IMR-90 (cell line): ENCODE results near the gene OPALIN. TPM values are rescaled to one million over a fixed set of nuclear protein-coding genes. Genes with fewer than 3 reads are reported as not detected.

Experiments used
- ATAC-seq: fragments of 200-7000 bp; cut with Tn5 transposase; 2 replicates; pipeline ENCODE4 v1.9.1; 2020; ENCODE audit warnings: low read depth, mild to moderate bottlenecking, moderate library complexity
- BruUV-seq: library from RNA; stranded (reverse); fragments of 400-500 nt; replicated peaks from 2 replicates; lab custom pipeline; 2021; lab: Mats Ljungman, UMichigan
- CTCF ChIA-PET: fragments of 300-600 bp; formaldehyde crosslinking; extraction: SDS; loops from one replicate; lab custom pipeline; 2021; ENCODE audit warnings: antibody characterized with exemption; lab: Yijun Ruan, JAX
- POLR2A ChIA-PET: fragments of 300-600 bp; sonication (Branson Sonifier 250); formaldehyde crosslinking; loops from one replicate; lab custom pipeline; 2022; ENCODE audit warnings: antibody characterized with exemption; ENCODE audit not compliant: unreplicated experiment; lab: Charles Lee
- DNase-seq: peaks from one replicate; pipeline ENCODE4 v3.0.0; 2013
- H2AFZ ChIP-seq: replicated peaks from 2 replicates; pipeline ENCODE3; 2013; ENCODE audit warnings: low read length, mild to moderate bottlenecking; ENCODE audit not compliant: poor library complexity
- H2AK5ac ChIP-seq: 2 replicates; pipeline ENCODE4 v1.6.1; 2013; ENCODE audit warnings: low read depth, low read length, inconsistent platforms
- H2AK9ac ChIP-seq: replicated peaks from 2 replicates; pipeline ENCODE3; 2013; ENCODE audit warnings: mild to moderate bottlenecking, low read depth, low read length, moderate library complexity; ENCODE audit not compliant: poor library complexity
- H2BK120ac ChIP-seq: 2 replicates; pipeline ENCODE4 v1.6.1; 2013; ENCODE audit warnings: low read depth, low read length, inconsistent platforms
- H2BK15ac ChIP-seq: 3 replicates; pipeline ENCODE4 v1.6.1; 2013; ENCODE audit warnings: low read depth, low read length, inconsistent platforms
- H2BK20ac ChIP-seq: 2 replicates; pipeline ENCODE4 v1.6.1; 2013; ENCODE audit warnings: low read depth, mild to moderate bottlenecking, inconsistent platforms, low read length, moderate library complexity
- H2BK5ac ChIP-seq: 2 replicates; pipeline ENCODE4 v1.6.1; 2013; ENCODE audit warnings: mild to moderate bottlenecking, low read depth, low read length, inconsistent platforms; ENCODE audit not compliant: poor library complexity, severe bottlenecking
- H3K14ac ChIP-seq: replicated peaks from 2 replicates; pipeline ENCODE4 v1.6.1; 2013; ENCODE audit warnings: low read depth, low read length, inconsistent platforms
- H3K18ac ChIP-seq: 2 replicates; pipeline ENCODE4 v1.6.1; 2013; ENCODE audit warnings: low read depth, low read length, control low read depth
- H3K23ac ChIP-seq: 2 replicates; pipeline ENCODE4 v1.6.1; 2013; ENCODE audit warnings: low read depth, low read length, inconsistent platforms
- H3K27ac ChIP-seq: 2 replicates; pipeline ENCODE4 v1.5.1; 2013; ENCODE audit warnings: mild to moderate bottlenecking, control low read depth, low read length; ENCODE audit not compliant: insufficient read depth
- H3K27me3 ChIP-seq: 2 replicates; pipeline ENCODE4 v1.6.1; 2013; ENCODE audit warnings: low read length; ENCODE audit not compliant: control insufficient read depth, insufficient read depth
- H3K36me3 ChIP-seq: 2 replicates; pipeline ENCODE4 v1.6.1; 2013; ENCODE audit warnings: low read length, mixed read lengths; ENCODE audit not compliant: control insufficient read depth, insufficient read depth
- H3K4ac ChIP-seq: 2 replicates; pipeline ENCODE4 v1.6.1; 2013; ENCODE audit warnings: low read depth, low read length, inconsistent platforms
- H3K4me1 ChIP-seq: 2 replicates; pipeline ENCODE4 v1.6.1; 2013; ENCODE audit warnings: low read length, mixed read lengths; ENCODE audit not compliant: control insufficient read depth, insufficient read depth
- H3K4me2 ChIP-seq: 2 replicates; pipeline ENCODE4 v1.6.1; 2013; ENCODE audit warnings: low read depth, mild to moderate bottlenecking, control low read depth, low read length, moderate library complexity
- H3K4me3 ChIP-seq: 2 replicates; pipeline ENCODE4 v1.5.1; 2013; ENCODE audit warnings: low read depth, mild to moderate bottlenecking, control low read depth, low read length, moderate library complexity; ENCODE audit not compliant: insufficient read depth
- H3K56ac ChIP-seq: 2 replicates; pipeline ENCODE4 v1.6.1; 2013; ENCODE audit warnings: low read length, inconsistent platforms; ENCODE audit not compliant: insufficient read depth; ENCODE audit errors: extremely low read depth
- H3K79me1 ChIP-seq, 2 experiments: 2 replicates each; pipeline ENCODE4 v1.6.1; 2013; ENCODE audit warnings: low read length in 2 of 2, inconsistent platforms in 1 of 2, low read depth in 1 of 2
- H3K9ac ChIP-seq: 2 replicates; pipeline ENCODE4 v1.6.1; 2013; ENCODE audit warnings: low read depth, low read length, control low read depth
- H3K9me1 ChIP-seq: 2 replicates; pipeline ENCODE4 v1.6.1; 2013; ENCODE audit warnings: low read length, inconsistent platforms; ENCODE audit not compliant: insufficient read depth
- H3K9me3 ChIP-seq: 2 replicates; pipeline ENCODE4 v1.6.1; 2013; ENCODE audit warnings: low read length; ENCODE audit not compliant: control insufficient read depth, insufficient read depth
- H4K20me1 ChIP-seq: 2 replicates; pipeline ENCODE4 v1.6.1; 2013; ENCODE audit warnings: low read length, inconsistent platforms; ENCODE audit not compliant: insufficient read depth
- H4K5ac ChIP-seq: 2 replicates; pipeline ENCODE4 v1.6.1; 2013; ENCODE audit warnings: mild to moderate bottlenecking, low read depth, low read length, control low read depth
- H4K8ac ChIP-seq, 2 experiments: 2 replicates each; pipeline ENCODE4 v1.6.1; 2013; ENCODE audit warnings: low read depth in 2 of 2, low read length in 2 of 2, control low read depth in 1 of 2, inconsistent platforms in 1 of 2
- H4K91ac ChIP-seq: 2 replicates; pipeline ENCODE4 v1.6.1; 2013; ENCODE audit warnings: low read depth, low read length, inconsistent platforms; ENCODE audit not compliant: insufficient read depth
- BHLHE40 ChIP-seq: fragments of 150-350 bp; IDR thresholded peaks from 2 replicates; pipeline ENCODE4 v1.6.1; 2016; ENCODE audit warnings: mild to moderate bottlenecking, low read depth, low read length
- CEBPB ChIP-seq: IDR thresholded peaks from 2 replicates; pipeline ENCODE4 v1.6.1; 2012; ENCODE audit warnings: low read depth, low read length, improper control_type of control experiment
- CHD1 ChIP-seq: IDR thresholded peaks from 2 replicates; pipeline ENCODE4 v1.6.1; 2012; ENCODE audit warnings: low read depth, low read length, improper control_type of control experiment
- CTCF ChIP-seq: conservative IDR thresholded peaks from 2 replicates; pipeline ENCODE4 v1.5.1; 2012; ENCODE audit warnings: mild to moderate bottlenecking, low read depth, low read length, improper control_type of control experiment
- ELK1 ChIP-seq: fragments of 150-350 bp; IDR thresholded peaks from 2 replicates; pipeline ENCODE4 v1.6.1; 2016; ENCODE audit warnings: low read depth, mild to moderate bottlenecking, low read length, moderate library complexity, borderline replicate concordance
- FOS ChIP-seq: fragments of 150-350 bp; IDR thresholded peaks from 2 replicates; pipeline ENCODE4 v1.6.1; 2016; ENCODE audit warnings: low read depth, low read length
- MAFK ChIP-seq: IDR thresholded peaks from 2 replicates; pipeline ENCODE4 v1.6.1; 2012; ENCODE audit warnings: low read depth, low read length, improper control_type of control experiment
- MAZ ChIP-seq: IDR thresholded peaks from 2 replicates; pipeline ENCODE4 v1.6.1; 2012; ENCODE audit warnings: low read depth, mild to moderate bottlenecking, low read length, improper control_type of control experiment, moderate library complexity, borderline replicate concordance
- MXI1 ChIP-seq: IDR thresholded peaks from 2 replicates; pipeline ENCODE4 v1.6.1; 2012; ENCODE audit warnings: low read depth, mild to moderate bottlenecking, low read length, moderate library complexity, borderline replicate concordance
- NFE2L2 ChIP-seq: fragments of 150-350 bp; IDR thresholded peaks from 2 replicates; pipeline ENCODE4 v1.6.1; 2016; ENCODE audit warnings: low read depth, mild to moderate bottlenecking, low read length
- POLR2A ChIP-seq: IDR thresholded peaks from 2 replicates; pipeline ENCODE4 v1.6.1; 2012; ENCODE audit warnings: mild to moderate bottlenecking, low read depth, low read length
- RAD21 ChIP-seq: IDR thresholded peaks from 2 replicates; pipeline ENCODE4 v1.6.1; 2012; ENCODE audit warnings: low read length, improper control_type of control experiment
- RCOR1 ChIP-seq: IDR thresholded peaks from 2 replicates; pipeline ENCODE4 v1.6.1; 2012; ENCODE audit warnings: mild to moderate bottlenecking, low read length, improper control_type of control experiment; ENCODE audit not compliant: insufficient replicate concordance
- RFX5 ChIP-seq: IDR thresholded peaks from 2 replicates; pipeline ENCODE4 v1.8.0; 2012; ENCODE audit warnings: low read depth, mild to moderate bottlenecking, low read length, moderate library complexity
- SMC3 ChIP-seq: fragments of 150-350 bp; IDR thresholded peaks from 2 replicates; pipeline ENCODE4 v1.6.1; 2016; ENCODE audit warnings: low read depth, mild to moderate bottlenecking, antibody characterized with exemption, low read length, moderate library complexity
- USF2 ChIP-seq: fragments of 150-350 bp; IDR thresholded peaks from 2 replicates; pipeline ENCODE4 v1.6.1; 2017; ENCODE audit warnings: mild to moderate bottlenecking, antibody characterized with exemption, low read length, low read depth
- WGBS, 2 experiments: methylation state at CpG; one replicate each; pipeline versions ENCODE4 v1.1.5 to v1.1.7; 2013; ENCODE audit warnings: missing lambda C conversion rate in 2 of 2; ENCODE audit not compliant: insufficient read length in 1 of 2; ENCODE audit errors: extremely low coverage in 2 of 2; 5-methylcytosine and 5-hydroxymethylcytosine counted together
- dilution Hi-C: fragments of 300-500 bp; cut with HindIII; formaldehyde crosslinking; loops from one replicate; pipeline ENCODE4 v1.14.3; 2018; ENCODE audit warnings: low sequenced_read_pairs; ENCODE audit not compliant: unreplicated experiment
- in situ Hi-C: fragments of 300-500 bp; cut with MboI; formaldehyde crosslinking; loops from 3 replicates; pipeline ENCODE4 v1.14.3; 2019; ENCODE audit warnings: low sequenced_read_pairs, inconsistent platforms, mixed read lengths
- intact Hi-C: fragments of 100-400 bp; cut with micrococcal nuclease; formaldehyde crosslinking; loops from 2 replicates; pipeline ENCODE4 v1.10.0; 2022
- polyA plus RNA-seq, 3 experiments: library from polyadenylated mRNA; depleted of rRNA; stranded (reverse); fragments of >200 nt; gene quantifications; 2 replicates each; pipeline ENCODE4 v1.2.3, GENCODE V29; 2012; ENCODE audit warnings: low replicate concordance in 1 of 3
- total RNA-seq: library from RNA; depleted of rRNA; stranded (reverse); fragments of >200 nt; gene quantifications from 2 replicates; pipeline ENCODE4 v1.2.3, GENCODE V29; 2012

OPALIN gene
- total and polyA plus RNA-seq, 2 of the 4 experiments (the other 2 are of a cell fraction): not detected

- no peak overlapping the region for H3K14ac ChIP-seq
- peaks cover 2% of the 10 kb centered on the region for H3K4me1 ChIP-seq
- intact Hi-C loops (no loop called here), dilution Hi-C loops (no loop called here), in situ Hi-C loops (no loop called here)
- H3K23ac ChIP-seq: no peak overlapping the region
- H3K9ac ChIP-seq: no peak overlapping the region
- H2AFZ ChIP-seq: no peak overlapping the region
- no peaks in the 10 kb centered on the region for H3K36me3 ChIP-seq
- 50% methylated on average over 1 of the region's 5 CpGs; no CpG with 5 or more reads in 1 of the 2 experiments for WGBS, 2 experiments
- no peaks in the 10 kb centered on the region for H4K20me1 ChIP-seq
- no peak overlapping the region for H4K91ac ChIP-seq
- H3K18ac ChIP-seq: no peak overlapping the region
- CTCF ChIA-PET: no interaction called here
- DNase-seq (no peak), ATAC-seq (no peak)
- H3K27ac ChIP-seq: no peak overlapping the region
- no TSS peak for BruUV-seq
- no peaks in the 10 kb centered on the region for H3K9me3 ChIP-seq
- POLR2A ChIA-PET: no interaction called here
- H2BK120ac ChIP-seq: no peak overlapping the region
- H3K9me1 ChIP-seq: no peaks in the 10 kb centered on the region
- H2AK9ac ChIP-seq: no peak overlapping the region
- no peak overlapping the region for H3K4me2 ChIP-seq
- H2AK5ac ChIP-seq: no peak overlapping the region
- no peak overlapping the region for H4K8ac ChIP-seq
- no peak overlapping the region for H2BK5ac ChIP-seq
- H3K56ac ChIP-seq: no peak overlapping the region
- no peak overlapping the region for H3K4ac ChIP-seq
- H3K27me3 ChIP-seq: peaks cover 9% of the 10 kb centered on the region; the same call in 1 of the 2 replicates
- no peaks in the 10 kb centered on the region for H3K79me1 ChIP-seq
- no peak overlapping the region for H2BK20ac ChIP-seq
- no peak overlapping the region for H4K5ac ChIP-seq
- TF ChIP-seq MAFK (no peak), ELK1 (no peak), CEBPB (no peak), MAZ (no peak), SMC3 (no peak), RFX5 (no peak), BHLHE40 (no peak), FOS (no peak), POLR2A (no peak), CTCF (no peak), USF2 (no peak), CHD1 (no peak), RAD21 (no peak), NFE2L2 (no peak), MXI1 (no peak), RCOR1 (no peak)
- H3K4me3 ChIP-seq: no peak overlapping the region
- H2BK15ac ChIP-seq: no peak overlapping the region
Measured at GRCh38 chr10:96368971-96369370, 10.2 kb upstream of the OPALIN start.
